Fibroblast of lung (primary cell): ENCODE results near the gene ASB12. TPM values are rescaled to one million over a fixed set of nuclear protein-coding genes. Genes with fewer than 3 reads are reported as not detected.

ENCODE experiments used
- DNase-seq, 2 donors: peaks; one replicate each; pipeline versions ENCODE4 v3.0.0 to v3.0.0-alpha.2; 2010; ENCODE audit warnings: low read depth in 2 of 2
- H2AFZ ChIP-seq: 2 replicates; pipeline ENCODE4 v1.5.1; 2012; ENCODE audit warnings: low read length, control low read depth, inconsistent platforms
- H3K27ac ChIP-seq: 2 replicates; pipeline ENCODE4 v1.5.1; 2011; ENCODE audit warnings: low read length, control low read depth; ENCODE audit not compliant: insufficient read depth
- H3K27me3 ChIP-seq: 2 replicates; pipeline ENCODE4 v1.5.1; 2011; ENCODE audit warnings: mild to moderate bottlenecking, low read length; ENCODE audit not compliant: control insufficient read depth, insufficient read depth
- H3K36me3 ChIP-seq: 2 replicates; pipeline ENCODE4 v1.5.1; 2011; ENCODE audit warnings: low read length; ENCODE audit not compliant: control insufficient read depth, insufficient read depth
- H3K4me1 ChIP-seq: 2 replicates; pipeline ENCODE4 v1.5.1; 2011; ENCODE audit warnings: low read length; ENCODE audit not compliant: control insufficient read depth, insufficient read depth; ENCODE audit errors: extremely low read depth
- H3K4me2 ChIP-seq: 2 replicates; pipeline ENCODE4 v1.5.1; 2011; ENCODE audit warnings: low read length, control low read depth; ENCODE audit not compliant: insufficient read depth; ENCODE audit errors: extremely low read depth
- H3K4me3 ChIP-seq, 4 experiments: fragments of 200-600 bp in 1 of 4; sonication (generic) in 1 of 4; replicated peaks in 1 of 4; 2 replicates each; pipeline ENCODE4 v1.5.1; 2011 to 2016; ENCODE audit warnings: low read length in 4 of 4, low read depth in 3 of 4, mild to moderate bottlenecking in 3 of 4, control low read depth in 2 of 4, inconsistent platforms in 1 of 4, mixed read lengths in 1 of 4; ENCODE audit not compliant: insufficient read depth in 1 of 4; ENCODE audit errors: control extremely low read depth in 1 of 4
- H3K79me2 ChIP-seq: 2 replicates; pipeline ENCODE4 v1.5.1; 2012; ENCODE audit warnings: mild to moderate bottlenecking, low read length, inconsistent platforms; ENCODE audit not compliant: control insufficient read depth, insufficient read depth
- H3K9ac ChIP-seq: 2 replicates; pipeline ENCODE4 v1.5.1; 2011; ENCODE audit warnings: mild to moderate bottlenecking, low read length, control low read depth; ENCODE audit not compliant: insufficient read depth
- H3K9me3 ChIP-seq: 2 replicates; pipeline ENCODE4 v1.5.1; 2012; ENCODE audit warnings: low read depth, low read length; ENCODE audit not compliant: control insufficient read depth, insufficient read depth
- H4K20me1 ChIP-seq: 2 replicates; pipeline ENCODE4 v1.5.1; 2011; ENCODE audit warnings: low read length; ENCODE audit not compliant: control insufficient read depth, insufficient read depth; ENCODE audit errors: extremely low read depth
- EZH2 ChIP-seq: IDR thresholded peaks from 2 replicates; pipeline ENCODE4 v1.5.1; 2012; ENCODE audit warnings: low read length, control low read depth, mild to moderate bottlenecking; ENCODE audit errors: missing control alignments
- polyA plus RNA-seq, 2 donors: library from polyadenylated mRNA; depleted of rRNA in 1 of 2; stranded (reverse) in 1 of 2; unstranded in 1 of 2; fragments of >200 nt; gene quantifications; 2 replicates each; pipeline ENCODE4 v1.2.1, GENCODE V29; 2011 to 2012; ENCODE audit warnings: missing spikeins in 1 of 2
- total RNA-seq: library from RNA; depleted of rRNA; stranded (reverse); fragments of >200 nt; gene quantifications from 2 replicates; pipeline ENCODE4 v1.2.1, GENCODE V29; 2014
- TF ChIP-seq, protein P1 (sequence below), 2 donors: IDR thresholded peaks in 1 of 2; conservative IDR thresholded peaks in 1 of 2; 1 replicate in 1 of 2; 2 replicates in 1 of 2; pipeline ENCODE4 v1.5.1; 2011 to 2012; ENCODE audit warnings: low read length in 2 of 2, control low read depth in 1 of 2, inconsistent platforms in 1 of 2, low read depth in 1 of 2, mild to moderate bottlenecking in 1 of 2

Gene ASB12
- total and polyA plus RNA-seq, 2 donors (not counting 1 experiment from before 2014, with no cell fraction given) = not detected

DNA sequence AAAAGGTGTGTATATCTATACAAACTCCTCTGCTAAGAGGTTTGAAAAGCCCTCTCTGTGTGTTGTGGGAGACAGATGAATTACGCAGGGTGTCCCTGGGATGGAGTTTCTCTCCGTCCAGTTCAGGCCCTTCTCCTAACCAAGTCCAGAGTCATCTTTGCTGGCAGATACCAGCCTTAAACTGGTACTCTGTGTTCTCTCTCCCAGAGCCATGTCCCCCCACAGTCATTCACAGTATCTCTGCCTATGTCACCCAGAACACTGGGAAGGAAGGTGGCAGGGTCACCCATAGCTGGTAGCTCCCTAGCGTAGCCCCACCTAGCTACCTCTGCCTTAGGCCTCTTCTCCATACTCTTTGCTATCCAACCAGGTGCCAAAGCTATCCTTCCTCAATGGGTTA, 33.8 kb downstream of the ASB12 start:
- H3K4me2 ChIP-seq = no peak overlapping the region
- H3K36me3 ChIP-seq = peaks cover 2% of the 10 kb centered on the region
- H3K9me3 ChIP-seq = no peaks in the 10 kb centered on the region
- no peak for TF ChIP-seq EZH2
- TF ChIP-seq, protein P1, sequence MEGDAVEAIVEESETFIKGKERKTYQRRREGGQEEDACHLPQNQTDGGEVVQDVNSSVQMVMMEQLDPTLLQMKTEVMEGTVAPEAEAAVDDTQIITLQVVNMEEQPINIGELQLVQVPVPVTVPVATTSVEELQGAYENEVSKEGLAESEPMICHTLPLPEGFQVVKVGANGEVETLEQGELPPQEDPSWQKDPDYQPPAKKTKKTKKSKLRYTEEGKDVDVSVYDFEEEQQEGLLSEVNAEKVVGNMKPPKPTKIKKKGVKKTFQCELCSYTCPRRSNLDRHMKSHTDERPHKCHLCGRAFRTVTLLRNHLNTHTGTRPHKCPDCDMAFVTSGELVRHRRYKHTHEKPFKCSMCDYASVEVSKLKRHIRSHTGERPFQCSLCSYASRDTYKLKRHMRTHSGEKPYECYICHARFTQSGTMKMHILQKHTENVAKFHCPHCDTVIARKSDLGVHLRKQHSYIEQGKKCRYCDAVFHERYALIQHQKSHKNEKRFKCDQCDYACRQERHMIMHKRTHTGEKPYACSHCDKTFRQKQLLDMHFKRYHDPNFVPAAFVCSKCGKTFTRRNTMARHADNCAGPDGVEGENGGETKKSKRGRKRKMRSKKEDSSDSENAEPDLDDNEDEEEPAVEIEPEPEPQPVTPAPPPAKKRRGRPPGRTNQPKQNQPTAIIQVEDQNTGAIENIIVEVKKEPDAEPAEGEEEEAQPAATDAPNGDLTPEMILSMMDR (conservative IDR thresholded peaks at IDR 0.05 in 1 of 2, IDR thresholded peaks at IDR 0.05 in 1 of 2; ENCODE audit: low read depth in 1 of 2, low read length in 2 of 2) = no peak
- no peak overlapping the region for H3K27ac ChIP-seq
- H2AFZ ChIP-seq = no peak overlapping the region
- H3K27me3 ChIP-seq = no peaks in the 10 kb centered on the region
- DNase-seq = no peak
- H3K9ac ChIP-seq = no peak overlapping the region
- H3K4me1 ChIP-seq = no peaks in the 10 kb centered on the region
- H3K79me2 ChIP-seq = no peaks in the 10 kb centered on the region
- no peaks in the 10 kb centered on the region for H4K20me1 ChIP-seq
- no peak overlapping the region for H3K4me3 ChIP-seq

DNA sequence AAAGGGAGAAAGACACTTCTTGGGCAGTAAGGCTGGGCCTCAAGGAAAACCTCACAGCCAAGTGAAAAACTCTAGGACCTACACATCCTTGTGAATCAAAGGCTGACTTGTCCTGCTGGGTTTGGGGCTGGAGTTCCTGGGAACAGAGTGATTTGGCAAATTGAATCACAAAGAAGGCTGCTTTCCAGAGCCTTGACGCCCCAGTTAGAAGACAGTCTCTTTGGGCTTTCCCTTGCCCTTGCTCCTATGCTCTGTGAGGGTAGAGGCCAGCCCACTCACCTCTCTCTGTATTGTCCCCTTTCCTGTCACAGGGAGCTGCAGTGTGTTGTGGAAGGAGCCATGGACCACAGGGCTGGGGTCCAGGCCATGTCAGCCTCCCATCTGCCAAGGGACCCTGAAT, 34.5 kb downstream of the ASB12 start:
- Histone ChIP-seq H4K20me1 (no peaks in the 10 kb centered on the region), H3K4me1 (no peaks in the 10 kb centered on the region), H3K9ac (no peak overlapping the region), H3K27me3 (no peaks in the 10 kb centered on the region), H2AFZ (no peak overlapping the region), H3K79me2 (no peaks in the 10 kb centered on the region), H3K36me3 (peaks cover 3% of the 10 kb centered on the region), H3K4me2 (no peak overlapping the region), H3K27ac (no peak overlapping the region), H3K9me3 (no peaks in the 10 kb centered on the region), H3K4me3 (no peak overlapping the region)
- TF ChIP-seq, protein P1 (conservative IDR thresholded peaks at IDR 0.05 in 1 of 2, IDR thresholded peaks at IDR 0.05 in 1 of 2; ENCODE audit: low read depth in 1 of 2, low read length in 2 of 2) = no peak
- no peak for TF ChIP-seq EZH2
- no peak for DNase-seq

DNA sequence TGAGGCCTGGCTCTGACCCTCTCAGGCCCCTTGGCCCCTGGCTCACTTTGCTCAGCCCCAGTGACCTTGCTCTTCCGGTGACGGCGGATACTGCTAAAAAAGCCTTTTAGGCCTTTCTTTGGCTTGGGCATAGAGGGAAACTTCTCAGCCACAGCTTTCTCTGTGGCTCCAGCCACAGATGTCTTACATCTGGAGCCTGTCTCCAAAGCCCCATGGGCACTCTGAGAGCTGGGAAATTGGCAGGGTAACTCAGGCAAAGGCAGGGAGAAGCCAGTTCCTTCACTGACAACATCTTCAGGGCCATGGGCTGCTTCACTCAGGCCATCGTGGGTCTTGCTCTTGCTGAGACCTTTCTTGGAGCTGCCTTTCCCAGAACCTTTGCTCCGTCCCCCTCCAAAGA, 37.7 kb downstream of the ASB12 start:
- H4K20me1 ChIP-seq = no peaks in the 10 kb centered on the region
- H3K4me2 ChIP-seq = no peak overlapping the region
- H3K9me3 ChIP-seq = no peaks in the 10 kb centered on the region
- H3K79me2 ChIP-seq = no peaks in the 10 kb centered on the region
- DNase-seq = no peak
- H3K36me3 ChIP-seq = peaks cover 3% of the 10 kb centered on the region
- H3K27ac ChIP-seq = no peak overlapping the region
- H2AFZ ChIP-seq = no peak overlapping the region
- H3K9ac ChIP-seq = no peak overlapping the region
- TF ChIP-seq, protein P1 (conservative IDR thresholded peaks at IDR 0.05 in 1 of 2, IDR thresholded peaks at IDR 0.05 in 1 of 2; ENCODE audit: low read depth in 1 of 2, low read length in 2 of 2) = no peak
- no peak for TF ChIP-seq EZH2
- no peaks in the 10 kb centered on the region for H3K4me1 ChIP-seq
- H3K4me3 ChIP-seq = no peak overlapping the region
- no peaks in the 10 kb centered on the region for H3K27me3 ChIP-seq
